ENCODE measurements around the gene GALK2.

GALK2 gene

DNA sequence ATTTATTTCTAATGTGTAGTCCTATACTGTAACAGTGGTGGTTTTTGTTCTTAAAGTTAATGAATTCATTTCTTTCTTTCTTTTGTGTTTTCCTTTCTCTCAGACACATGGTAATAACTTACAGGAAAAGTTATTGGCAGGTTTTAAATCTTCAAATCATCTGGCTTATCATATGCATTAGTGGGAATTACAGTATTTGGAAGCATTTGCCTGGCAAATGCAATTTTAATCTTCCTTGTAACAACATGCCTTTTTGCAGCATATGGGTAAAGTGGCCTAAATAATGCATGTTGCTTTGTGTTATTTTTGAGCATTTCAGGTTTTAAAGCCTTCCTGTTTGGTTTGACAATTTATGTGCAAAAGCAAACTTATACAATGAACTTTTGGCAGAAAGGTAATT lies 66.8 kb downstream of the GALK2 start:
- no peak overlapping the region for H3K27ac ChIP-seq
- H3K4me3 ChIP-seq (IDR thresholded peaks at IDR 0.05; ENCODE audit: insufficient read depth, low read depth, low read length) = no peak overlapping the region
- H3K4me1 ChIP-seq (ENCODE audit: low read depth, poor library complexity, severe bottlenecking) = peaks cover 19% of the 10 kb centered on the region
- no peak overlapping the region for H3K9ac ChIP-seq
- no peaks in the 10 kb centered on the region for H3K27me3 ChIP-seq (ENCODE audit: insufficient read depth, low read depth)
- H3K79me2 ChIP-seq (ENCODE audit: insufficient read depth, low read depth) = no peaks in the 10 kb centered on the region
- H3K36me3 ChIP-seq (ENCODE audit: insufficient read depth) = no peaks in the 10 kb centered on the region
- no peak overlapping the region for H2AFZ ChIP-seq (ENCODE audit: low read depth)
- H4K20me1 ChIP-seq (ENCODE audit: insufficient read depth) = no peaks in the 10 kb centered on the region
- no peak overlapping the region for H3K4me2 ChIP-seq
- TF ChIP-seq, protein P1, sequence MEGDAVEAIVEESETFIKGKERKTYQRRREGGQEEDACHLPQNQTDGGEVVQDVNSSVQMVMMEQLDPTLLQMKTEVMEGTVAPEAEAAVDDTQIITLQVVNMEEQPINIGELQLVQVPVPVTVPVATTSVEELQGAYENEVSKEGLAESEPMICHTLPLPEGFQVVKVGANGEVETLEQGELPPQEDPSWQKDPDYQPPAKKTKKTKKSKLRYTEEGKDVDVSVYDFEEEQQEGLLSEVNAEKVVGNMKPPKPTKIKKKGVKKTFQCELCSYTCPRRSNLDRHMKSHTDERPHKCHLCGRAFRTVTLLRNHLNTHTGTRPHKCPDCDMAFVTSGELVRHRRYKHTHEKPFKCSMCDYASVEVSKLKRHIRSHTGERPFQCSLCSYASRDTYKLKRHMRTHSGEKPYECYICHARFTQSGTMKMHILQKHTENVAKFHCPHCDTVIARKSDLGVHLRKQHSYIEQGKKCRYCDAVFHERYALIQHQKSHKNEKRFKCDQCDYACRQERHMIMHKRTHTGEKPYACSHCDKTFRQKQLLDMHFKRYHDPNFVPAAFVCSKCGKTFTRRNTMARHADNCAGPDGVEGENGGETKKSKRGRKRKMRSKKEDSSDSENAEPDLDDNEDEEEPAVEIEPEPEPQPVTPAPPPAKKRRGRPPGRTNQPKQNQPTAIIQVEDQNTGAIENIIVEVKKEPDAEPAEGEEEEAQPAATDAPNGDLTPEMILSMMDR (conservative IDR thresholded peaks at IDR 0.05; ENCODE audit: low read depth, low read length) = no peak

DNA sequence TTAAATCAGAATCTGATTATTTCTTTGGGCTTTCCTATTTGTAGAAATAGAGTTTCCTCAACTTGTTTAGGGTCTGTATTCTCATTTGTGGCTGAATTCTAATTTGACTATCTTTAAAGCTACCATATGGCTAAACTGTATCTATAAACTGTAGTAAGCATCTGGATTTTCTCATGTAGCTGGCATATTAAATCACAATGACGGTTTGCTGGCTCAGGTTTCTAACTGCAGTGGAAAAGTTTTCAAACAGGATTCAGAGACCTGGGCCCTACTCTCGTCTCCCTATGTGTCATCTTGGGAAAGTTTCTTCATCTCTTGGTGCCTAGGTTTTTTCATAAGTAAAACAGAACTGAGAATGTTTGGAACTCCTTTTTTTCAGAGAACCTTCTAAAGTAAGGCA lies 68.3 kb downstream of the GALK2 start:
- Histone ChIP-seq H4K20me1 (ENCODE audit: insufficient read depth) (no peaks in the 10 kb centered on the region), H3K4me2 (no peak overlapping the region), H3K79me2 (ENCODE audit: insufficient read depth, low read depth) (no peaks in the 10 kb centered on the region), H3K4me3 (IDR thresholded peaks at IDR 0.05; ENCODE audit: insufficient read depth, low read depth, low read length) (no peak overlapping the region), H3K9ac (no peak overlapping the region), H3K27ac (no peak overlapping the region), H2AFZ (ENCODE audit: low read depth) (no peak overlapping the region), H3K36me3 (ENCODE audit: insufficient read depth) (no peaks in the 10 kb centered on the region), H3K27me3 (ENCODE audit: insufficient read depth, low read depth) (no peaks in the 10 kb centered on the region), H3K4me1 (ENCODE audit: low read depth, poor library complexity, severe bottlenecking) (peaks cover 10% of the 10 kb centered on the region)
- TF ChIP-seq, protein P1 (conservative IDR thresholded peaks at IDR 0.05; ENCODE audit: low read depth, low read length) = no peak

DNA sequence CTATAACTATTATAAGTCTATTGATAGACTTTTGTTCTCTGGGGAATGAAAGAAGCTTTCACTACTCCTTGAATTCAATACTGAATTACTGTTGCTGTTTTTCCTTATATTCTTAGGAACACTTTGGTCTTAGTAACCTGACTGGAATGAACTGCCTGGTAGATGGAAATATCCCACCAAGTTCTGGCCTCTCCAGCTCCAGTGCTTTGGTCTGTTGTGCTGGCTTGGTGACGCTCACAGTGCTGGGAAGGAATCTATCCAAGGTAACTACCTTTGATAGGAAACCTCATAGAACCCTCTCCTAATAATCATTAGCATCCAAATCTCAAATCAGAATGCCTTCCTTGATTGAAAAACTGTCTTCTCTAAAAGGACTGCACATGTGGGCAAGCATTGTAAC lies 69.1 kb downstream of the GALK2 start:
- no peak overlapping the region for H3K4me3 ChIP-seq (IDR thresholded peaks at IDR 0.05; ENCODE audit: insufficient read depth, low read depth, low read length)
- H3K36me3 ChIP-seq (ENCODE audit: insufficient read depth) = no peaks in the 10 kb centered on the region
- no peak overlapping the region for H2AFZ ChIP-seq (ENCODE audit: low read depth)
- H3K27me3 ChIP-seq (ENCODE audit: insufficient read depth, low read depth) = no peaks in the 10 kb centered on the region
- no peaks in the 10 kb centered on the region for H4K20me1 ChIP-seq (ENCODE audit: insufficient read depth)
- H3K27ac ChIP-seq = no peak overlapping the region
- peaks cover 12% of the 10 kb centered on the region for H3K4me1 ChIP-seq (ENCODE audit: low read depth, poor library complexity, severe bottlenecking)
- no peak overlapping the region for H3K4me2 ChIP-seq
- no peaks in the 10 kb centered on the region for H3K79me2 ChIP-seq (ENCODE audit: insufficient read depth, low read depth)
- H3K9ac ChIP-seq = no peak overlapping the region
- TF ChIP-seq, protein P1 (conservative IDR thresholded peaks at IDR 0.05; ENCODE audit: low read depth, low read length) = no peak

DNA sequence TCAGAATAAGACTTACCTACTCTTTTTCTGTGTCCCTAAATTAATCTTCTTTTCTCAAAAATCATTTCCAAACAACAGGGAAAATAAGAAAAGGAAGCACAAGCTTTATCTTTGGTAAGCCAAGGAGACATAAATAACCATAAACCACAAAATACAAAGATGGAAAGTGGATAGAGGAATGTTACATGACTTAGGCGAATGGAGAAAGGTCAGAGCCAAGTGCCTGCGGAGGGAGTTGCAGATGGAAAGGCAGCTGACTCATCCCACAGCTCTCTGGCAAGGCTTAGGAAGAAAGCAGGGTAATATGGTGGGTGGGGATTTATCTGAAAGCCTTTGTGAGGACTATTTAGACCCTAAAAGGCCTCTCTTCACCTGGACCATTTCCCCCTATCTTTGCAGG lies 72.8 kb downstream of the GALK2 start:
- Histone ChIP-seq H3K79me2 (ENCODE audit: insufficient read depth, low read depth) (no peaks in the 10 kb centered on the region), H3K4me1 (ENCODE audit: low read depth, poor library complexity, severe bottlenecking) (peaks cover 10% of the 10 kb centered on the region), H3K9ac (no peak overlapping the region), H3K27ac (no peak overlapping the region), H2AFZ (ENCODE audit: low read depth) (no peak overlapping the region), H3K4me2 (no peak overlapping the region), H4K20me1 (ENCODE audit: insufficient read depth) (no peaks in the 10 kb centered on the region), H3K36me3 (ENCODE audit: insufficient read depth) (no peaks in the 10 kb centered on the region), H3K27me3 (ENCODE audit: insufficient read depth, low read depth) (no peaks in the 10 kb centered on the region), H3K4me3 (IDR thresholded peaks at IDR 0.05; ENCODE audit: insufficient read depth, low read depth, low read length) (no peak overlapping the region)
- TF ChIP-seq, protein P1 (conservative IDR thresholded peaks at IDR 0.05; ENCODE audit: low read depth, low read length) = no peak

Data from KMS-11 (cell line).